HepG2 (cell line): ENCODE measurements around the gene ZNF28. TPM values are rescaled to one million over a fixed set of nuclear protein-coding genes. Genes with fewer than 3 reads are reported as not detected.
A peak's percentile ranks its signal among the peaks of the same experiment; 100 is the strongest.

ENCODE experiments used
- ATAC-seq: fragments of 200-7000 bp; cut with Tn5 transposase; 3 replicates; pipeline ENCODE4 v1.9.1; 2020; ENCODE audit warnings: mild to moderate bottlenecking, moderate library complexity
- BruUV-seq: library from RNA; stranded (reverse); fragments of 400-500 nt; replicated peaks from 2 replicates; lab custom pipeline; 2021; lab: Mats Ljungman, UMichigan
- CTCF ChIA-PET: fragments of 300-600 bp; formaldehyde crosslinking; extraction: SDS; loops from one replicate; lab custom pipeline; 2021; ENCODE audit warnings: low total read pairs, inconsistent platforms, low intra/inter-chr PET ratio; lab: Yijun Ruan, JAX
- POLR2A ChIA-PET: fragments of 350-600 bp; sonication (Branson Sonifier 250); formaldehyde crosslinking; loops from one replicate; lab custom pipeline; 2020; ENCODE audit warnings: antibody characterized with exemption, inconsistent platforms; lab: Yijun Ruan, JAX
- DNase-seq: peaks from one replicate; pipeline ENCODE4 v3.0.0-alpha.2; 2015; ENCODE audit warnings: low spot score
- FAIRE-seq: peaks from 3 replicates; lab custom pipeline; 2011; peaks lifted over from hg19 to GRCh38; lab: Jason Lieb, UNC
- H2AFZ ChIP-seq: one replicate; pipeline ENCODE4 v1.6.1; 2011; ENCODE audit warnings: low read length, inconsistent platforms
- H3K27ac ChIP-seq: fragments of 300-600 bp; 3 replicates; pipeline ENCODE4 v1.8.0; 2011; ENCODE audit warnings: mixed run types, mild to moderate bottlenecking, mixed read lengths, low read length, inconsistent platforms; ENCODE audit not compliant: insufficient read depth; ENCODE audit errors: extremely low read length
- H3K27me3 ChIP-seq, 2 experiments: fragments of 200-600 bp in 1 of 2; 2 replicates in 1 of 2; 3 replicates in 1 of 2; pipeline versions ENCODE4 v1.6.0 to v1.8.0; 2011; ENCODE audit warnings: low read length in 2 of 2, mild to moderate bottlenecking in 2 of 2, moderate library complexity in 2 of 2, inconsistent platforms in 1 of 2; ENCODE audit not compliant: insufficient read depth in 2 of 2, control insufficient read depth in 1 of 2
- H3K36me3 ChIP-seq, 2 experiments: fragments of 200-600 bp in 1 of 2; replicated peaks in 1 of 2; 2 replicates in 1 of 2; 3 replicates in 1 of 2; pipeline versions ENCODE4 v1.5.1 to v1.8.0; 2011; ENCODE audit warnings: low read length in 2 of 2, inconsistent platforms in 1 of 2; ENCODE audit not compliant: insufficient read depth in 2 of 2, control insufficient read depth in 1 of 2
- H3K4me1 ChIP-seq: 2 replicates; pipeline ENCODE4 v1.5.1; 2012; ENCODE audit warnings: low read length, inconsistent platforms; ENCODE audit not compliant: insufficient read depth
- H3K4me2 ChIP-seq: 2 replicates; pipeline ENCODE4 v1.6.0; 2011; ENCODE audit warnings: low read depth, low read length, inconsistent platforms
- H3K4me3 ChIP-seq, 3 experiments: fragments of 200-600 bp in 1 of 3; sonication (generic), shearing (Covaris generic) in 1 of 3; replicated peaks in 1 of 3; 2 replicates each; pipeline ENCODE4 v1.5.1; 2011 to 2016; ENCODE audit warnings: low read length in 3 of 3, inconsistent platforms in 2 of 3, low read depth in 2 of 3, mild to moderate bottlenecking in 2 of 3, control low read depth in 1 of 3, mixed read lengths in 1 of 3; ENCODE audit not compliant: insufficient read depth in 1 of 3
- H3K79me2 ChIP-seq: one replicate; pipeline ENCODE4 v1.6.1; 2011; ENCODE audit warnings: low read length, inconsistent platforms; ENCODE audit not compliant: insufficient read depth
- H3K9ac ChIP-seq: 2 replicates; pipeline ENCODE4 v1.6.0; 2011; ENCODE audit warnings: mild to moderate bottlenecking, low read depth, low read length, inconsistent platforms; ENCODE audit not compliant: insufficient read depth
- H3K9me3 ChIP-seq: 2 replicates; pipeline ENCODE4 v1.5.1; 2012; ENCODE audit warnings: mild to moderate bottlenecking, low read length
- H4K20me1 ChIP-seq: 2 replicates; pipeline ENCODE4 v1.6.0; 2011; ENCODE audit warnings: inconsistent platforms, mild to moderate bottlenecking, low read length, moderate library complexity; ENCODE audit not compliant: insufficient read depth
- CTCF ChIP-seq: sonication (generic); formaldehyde crosslinking; IDR thresholded peaks from 2 replicates; pipeline ENCODE4 v1.5.0; 2020; ENCODE audit warnings: mild to moderate bottlenecking, missing genetic modification reagents, moderate library complexity
- EEA1 ChIP-seq: sonication (generic); formaldehyde crosslinking; IDR thresholded peaks from 2 replicates; pipeline ENCODE4 v1.5.1; 2020; ENCODE audit warnings: mild to moderate bottlenecking, missing genetic modification reagents, borderline replicate concordance
- SNAI1 ChIP-seq: sonication (generic); formaldehyde crosslinking; IDR thresholded peaks from 2 replicates; pipeline ENCODE4 v1.5.0; 2020; ENCODE audit warnings: mild to moderate bottlenecking, missing genetic modification reagents, borderline replicate concordance
- STAG1 ChIP-seq: sonication (generic); formaldehyde crosslinking; IDR thresholded peaks from 2 replicates; pipeline ENCODE4 v1.4.0; 2020; ENCODE audit warnings: missing genetic modification reagents
- TRAFD1 ChIP-seq: sonication (generic); formaldehyde crosslinking; IDR thresholded peaks from 2 replicates; pipeline ENCODE4 v1.5.1; 2020; ENCODE audit warnings: missing genetic modification reagents, mild to moderate bottlenecking, borderline replicate concordance
- ZNF253 ChIP-seq: sonication (generic); formaldehyde crosslinking; IDR thresholded peaks from 2 replicates; pipeline ENCODE4 v1.8.0; 2022; ENCODE audit warnings: mild to moderate bottlenecking, missing genetic modification reagents, borderline replicate concordance
- ZNF550 ChIP-seq: sonication (generic); formaldehyde crosslinking; IDR thresholded peaks from 2 replicates; pipeline ENCODE4 v1.4.0; 2020; ENCODE audit warnings: mild to moderate bottlenecking, missing genetic modification reagents, borderline replicate concordance
- ZSCAN25 ChIP-seq: sonication (generic); formaldehyde crosslinking; IDR thresholded peaks from 2 replicates; pipeline ENCODE4 v1.8.0; 2022; ENCODE audit warnings: mild to moderate bottlenecking, missing genetic modification reagents
- WGBS: methylation state at CpG from one replicate; pipeline ENCODE4 v1.1.6; 2017; ENCODE audit warnings: low lambda C conversion rate; 5-methylcytosine and 5-hydroxymethylcytosine counted together
- in situ Hi-C: cut with HindIII; loops from 2 replicates; pipeline ENCODE4 v1.10.0; 2017; ENCODE audit warnings: low pct_unique_long_range_greater_than_20kb; ENCODE audit not compliant: extremely low pct_ligation_motif_present
- intact Hi-C: fragments of 100-400 bp; cut with micrococcal nuclease; formaldehyde crosslinking; loops from one replicate; pipeline ENCODE4 v1.10.0; 2022; ENCODE audit not compliant: unreplicated experiment
- polyA plus RNA-seq, 8 experiments: library from polyadenylated mRNA; depleted of rRNA in 3 of 8; stranded (reverse) in 7 of 8; unstranded in 1 of 8; fragments of >200 nt; fragmentation: Illumina TruSeq in 4 of 8; extraction: Trizol in 4 of 8; gene quantifications; 2 replicates each; pipeline versions ENCODE4 v1.2.1 to v1.2.3, GENCODE V29; 2011 to 2016; ENCODE audit warnings: low read depth in 4 of 8, missing spikeins in 1 of 8, mixed read lengths in 1 of 8; ENCODE audit not compliant: insufficient read depth in 1 of 8
- total RNA-seq, 5 experiments: library from RNA; depleted of rRNA; stranded (reverse); fragments of >200 nt; fragmentation: Illumina TruSeq; extraction: Trizol; gene quantifications; 2 replicates each; pipeline ENCODE4 v1.2.3, GENCODE V29; 2016; ENCODE audit warnings: low read depth in 1 of 5

ZNF28 gene
- total and polyA plus RNA-seq, 2 of the 13 experiments (the other 11 are each of a cell fraction or from before 2014, with no cell fraction given) = 5.0 to 16.0 TPM

- POLR2A ChIA-PET = no interaction called here
- no TSS peak for BruUV-seq
These were observed 73.0 kb downstream of the ZNF28 start for GRCh38 chr19:52748336-52748950.

More at GRCh38 chr19:52748336-52748950, 73.0 kb downstream of the ZNF28 start:
- H3K4me2 ChIP-seq = peak overlapping the region; percentile 65
- in situ Hi-C loops (no loop called here), intact Hi-C loops (loop anchor here (10.0 kb wide), 1 partner anchor 424 kb away; no protein-coding TSS in a partner anchor)
- H3K4me3 ChIP-seq = peak overlapping the region in 2 of 3 experiments; percentile 21 to 40; a peak in 3 of 6 replicates
- FAIRE-seq (no peak), DNase-seq (peak; percentile 35), ATAC-seq (no peak)
- peak; percentile 33 for TF ChIP-seq CTCF
- TF ChIP-seq ZNF253 (CRISPR knock-in tag) = no peak
- no peak for TF ChIP-seq TRAFD1 (CRISPR knock-in tag)
- TF ChIP-seq SNAI1 (CRISPR knock-in tag) = no peak
- peak; percentile 55 for TF ChIP-seq STAG1
- TF ChIP-seq EEA1 = no peak
- TF ChIP-seq ZNF550 = no peak
- TF ChIP-seq ZSCAN25 (CRISPR knock-in tag) = no peak
- peaks cover 16% of the 10 kb centered on the region; the same call in 1 of the 2 replicates for H3K9me3 ChIP-seq
- no peak overlapping the region for H2AFZ ChIP-seq
- 12% methylated on average over 8 of the region's 8 CpGs for WGBS
- no peaks in the 10 kb centered on the region for H4K20me1 ChIP-seq
- H3K9ac ChIP-seq = no peak overlapping the region
- no peak overlapping the region for H3K27ac ChIP-seq
- no peaks in the 10 kb centered on the region for H3K79me2 ChIP-seq
- H3K4me1 ChIP-seq = peaks cover 21% of the 10 kb centered on the region; the same call in 1 of the 2 replicates
- H3K27me3 ChIP-seq = no peaks in the 10 kb centered on the region
- no peaks in the 10 kb centered on the region for H3K36me3 ChIP-seq
- CTCF ChIA-PET = interaction anchor here (0.6 to 1.6 kb wide), 2 partner anchors 14 to 500 kb away, joined by 3 to 4 read pairs; partner anchors contain the start of gene ZNF611

Other genes with a start within 250 kb of the ZNF28 start
- 20.4 and 22.6 TPM in 2 replicates for gene ZNF83, start 183.3 kb downstream of the ZNF28 start, total RNA-seq (2016; rRNA removed; fragmentation: Illumina TruSeq; extraction: Trizol)
- 44.5 and 50.9 TPM in 2 replicates for gene ZNF83, start 183.3 kb downstream of the ZNF28 start, polyA plus RNA-seq (2011; rRNA removed)
- gene ZNF611, start 86.6 kb downstream of the ZNF28 start, total RNA-seq (2016; rRNA removed; fragmentation: Illumina TruSeq; extraction: Trizol) = 4.1 and 9.9 TPM in 2 replicates
- 2.4 and 2.7 TPM in 2 replicates for gene ZNF611, start 86.6 kb downstream of the ZNF28 start, polyA plus RNA-seq (2011; rRNA removed)
- 14.5 and 16.4 TPM in 2 replicates for gene ZNF600, start 34.8 kb downstream of the ZNF28 start, total RNA-seq (2016; rRNA removed; fragmentation: Illumina TruSeq; extraction: Trizol)
- gene ZNF600, start 34.8 kb downstream of the ZNF28 start, polyA plus RNA-seq (2011; rRNA removed) = 15.0 and 16.7 TPM in 2 replicates
- 19.7 and 31.0 TPM in 2 replicates for gene ZNF468, start 36.0 kb upstream of the ZNF28 start, total RNA-seq (2016; rRNA removed; fragmentation: Illumina TruSeq; extraction: Trizol)
- gene ZNF468, start 36.0 kb upstream of the ZNF28 start, polyA plus RNA-seq (2011; rRNA removed) = 8.0 and 9.4 TPM in 2 replicates
- 0.49 and 1.3 TPM in 2 replicates for gene ZNF320, start 76.0 kb upstream of the ZNF28 start, total RNA-seq (2016; rRNA removed; fragmentation: Illumina TruSeq; extraction: Trizol)
- gene ZNF320, start 76.0 kb upstream of the ZNF28 start, polyA plus RNA-seq (2011; rRNA removed) = 0.05 TPM in 1 of 2 replicates, not detected in the other
- 7.6 and 10.4 TPM in 2 replicates for gene ZNF888, start 101.8 kb upstream of the ZNF28 start, total RNA-seq (2016; rRNA removed; fragmentation: Illumina TruSeq; extraction: Trizol)
- 1.7 TPM in 2 replicates for gene ZNF888, start 101.8 kb upstream of the ZNF28 start, polyA plus RNA-seq (2011; rRNA removed)
- 14.1 and 23.1 TPM in 2 replicates for gene ZNF816, start 141.2 kb upstream of the ZNF28 start, total RNA-seq (2016; rRNA removed; fragmentation: Illumina TruSeq; extraction: Trizol)
- gene ZNF816, start 141.2 kb upstream of the ZNF28 start, polyA plus RNA-seq (2011; rRNA removed) = 5.2 and 6.5 TPM in 2 replicates
- gene ERVV-1, start 192.3 kb upstream of the ZNF28 start, total RNA-seq (2016; rRNA removed; fragmentation: Illumina TruSeq; extraction: Trizol) = not detected in 2 replicates
- gene ERVV-1, start 192.3 kb upstream of the ZNF28 start, polyA plus RNA-seq (2011; rRNA removed) = not detected in 2 replicates
- gene ERVV-2, start 223.1 kb upstream of the ZNF28 start, total RNA-seq (2016; rRNA removed; fragmentation: Illumina TruSeq; extraction: Trizol) = not detected in 2 replicates
- 0.03 TPM in 1 of 2 replicates, not detected in the other for gene ERVV-2, start 223.1 kb upstream of the ZNF28 start, polyA plus RNA-seq (2011; rRNA removed)